HFF-Myc (cell line): Measurements from ENCODE around the gene LCT.
"Not testable (repeated sequence)": the region's sequence is repeated elsewhere in the genome, so short reads cannot be mapped to it uniquely, and the experiment has no call there.

Source experiments
- DNase-seq: peaks from one replicate; pipeline ENCODE4 v3.0.0-alpha.2; 2011; ENCODE audit warnings: low read depth; ENCODE audit errors: extremely low read depth
- H3K4me3 ChIP-seq: replicated peaks from 2 replicates; pipeline ENCODE4 v1.5.1; 2011; ENCODE audit warnings: low read depth, mild to moderate bottlenecking, control low read depth, low read length
- TF ChIP-seq, protein P1 (sequence below): IDR thresholded peaks from 2 replicates; pipeline ENCODE4 v1.5.1; 2012; ENCODE audit warnings: mild to moderate bottlenecking, low read depth, low read length, control low read depth; ENCODE audit errors: missing control alignments

LCT gene

DNA sequence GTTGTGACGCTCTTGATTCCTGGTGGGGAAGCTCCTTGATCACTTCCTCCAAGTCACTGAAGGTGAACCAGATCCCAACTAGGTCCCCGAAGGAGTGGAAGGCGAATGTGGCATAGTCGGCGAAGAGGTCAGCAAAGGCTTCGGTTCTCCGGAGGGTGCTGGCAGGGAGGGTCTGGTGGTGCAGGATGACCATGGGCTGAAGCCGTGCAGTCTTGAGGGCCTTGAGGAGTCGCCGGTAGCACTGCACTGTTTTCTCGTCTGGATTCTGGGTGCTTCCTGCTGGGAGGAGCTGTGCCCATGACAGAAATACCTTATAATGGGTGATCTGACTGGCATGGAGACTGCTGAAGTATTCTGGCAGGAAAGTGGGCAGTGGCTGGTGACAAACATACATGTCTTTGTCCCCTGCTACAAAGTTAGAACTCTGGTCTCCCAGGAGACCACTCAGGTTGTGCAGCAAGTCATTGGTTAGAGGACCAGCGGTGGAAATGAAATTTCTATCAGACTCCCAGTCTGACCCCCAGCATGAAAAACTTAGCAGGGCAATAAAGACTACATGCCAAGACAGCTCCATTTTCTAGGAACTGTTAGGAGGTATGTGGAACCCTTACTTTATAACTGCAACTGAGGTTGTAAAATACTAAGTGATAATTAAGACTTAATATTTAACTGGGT, at the start of gene LCT:
Gene LCT, minus strand, starts transcription at position 589 of the 675 bp plus-strand sequence. Its CDS starts 15 bp downstream, at position 574.
- no peak for DNase-seq
- H3K4me3 ChIP-seq: no peak within 1 kb of the TSS
- TF ChIP-seq, protein P1, sequence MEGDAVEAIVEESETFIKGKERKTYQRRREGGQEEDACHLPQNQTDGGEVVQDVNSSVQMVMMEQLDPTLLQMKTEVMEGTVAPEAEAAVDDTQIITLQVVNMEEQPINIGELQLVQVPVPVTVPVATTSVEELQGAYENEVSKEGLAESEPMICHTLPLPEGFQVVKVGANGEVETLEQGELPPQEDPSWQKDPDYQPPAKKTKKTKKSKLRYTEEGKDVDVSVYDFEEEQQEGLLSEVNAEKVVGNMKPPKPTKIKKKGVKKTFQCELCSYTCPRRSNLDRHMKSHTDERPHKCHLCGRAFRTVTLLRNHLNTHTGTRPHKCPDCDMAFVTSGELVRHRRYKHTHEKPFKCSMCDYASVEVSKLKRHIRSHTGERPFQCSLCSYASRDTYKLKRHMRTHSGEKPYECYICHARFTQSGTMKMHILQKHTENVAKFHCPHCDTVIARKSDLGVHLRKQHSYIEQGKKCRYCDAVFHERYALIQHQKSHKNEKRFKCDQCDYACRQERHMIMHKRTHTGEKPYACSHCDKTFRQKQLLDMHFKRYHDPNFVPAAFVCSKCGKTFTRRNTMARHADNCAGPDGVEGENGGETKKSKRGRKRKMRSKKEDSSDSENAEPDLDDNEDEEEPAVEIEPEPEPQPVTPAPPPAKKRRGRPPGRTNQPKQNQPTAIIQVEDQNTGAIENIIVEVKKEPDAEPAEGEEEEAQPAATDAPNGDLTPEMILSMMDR: no peak

DNA sequence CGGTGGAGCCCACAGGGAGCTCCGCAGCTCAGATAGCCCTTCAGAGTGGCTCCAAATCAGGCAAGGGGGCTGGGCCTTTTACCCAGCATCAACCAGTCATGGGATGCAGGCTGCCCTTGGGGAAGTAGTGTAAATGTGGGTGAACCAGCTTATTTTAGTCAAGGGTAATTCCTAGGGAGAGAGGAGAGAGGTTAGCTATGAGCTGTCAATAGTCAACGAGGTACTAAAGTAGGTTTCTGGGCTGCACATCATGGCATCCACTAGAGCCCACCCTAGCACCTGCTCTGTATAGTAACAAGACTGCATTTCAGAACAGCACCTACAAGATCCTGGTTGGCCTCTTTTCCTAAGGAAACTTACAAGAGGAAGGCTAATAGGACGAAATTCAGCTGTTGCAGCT, 48.7 kb upstream of the LCT start:
- TF ChIP-seq, protein P1: no peak
- DNase-seq: no peak
- no peak overlapping the region for H3K4me3 ChIP-seq

DNA sequence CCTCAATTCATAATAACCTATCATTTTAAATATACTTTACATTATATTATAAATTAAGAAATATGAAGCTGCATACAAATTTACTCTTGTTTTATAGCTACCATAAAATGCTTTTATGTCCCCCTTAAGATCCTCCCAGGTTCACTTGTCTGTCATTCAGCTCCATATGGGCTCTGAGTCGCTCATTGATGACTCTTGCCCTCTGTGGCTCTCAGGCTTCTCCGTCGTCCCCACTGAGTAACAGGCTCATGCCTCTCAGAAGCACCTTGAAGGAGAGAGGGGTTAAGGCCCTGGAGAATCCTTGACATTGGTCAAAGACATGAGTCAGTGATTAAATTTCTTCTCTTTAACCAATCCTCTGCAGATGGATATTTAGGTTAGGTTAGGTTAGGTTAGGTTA, 45.4 kb upstream of the LCT start:
- no peak overlapping the region for H3K4me3 ChIP-seq
- TF ChIP-seq, protein P1: no peak
- DNase-seq: no peak

DNA sequence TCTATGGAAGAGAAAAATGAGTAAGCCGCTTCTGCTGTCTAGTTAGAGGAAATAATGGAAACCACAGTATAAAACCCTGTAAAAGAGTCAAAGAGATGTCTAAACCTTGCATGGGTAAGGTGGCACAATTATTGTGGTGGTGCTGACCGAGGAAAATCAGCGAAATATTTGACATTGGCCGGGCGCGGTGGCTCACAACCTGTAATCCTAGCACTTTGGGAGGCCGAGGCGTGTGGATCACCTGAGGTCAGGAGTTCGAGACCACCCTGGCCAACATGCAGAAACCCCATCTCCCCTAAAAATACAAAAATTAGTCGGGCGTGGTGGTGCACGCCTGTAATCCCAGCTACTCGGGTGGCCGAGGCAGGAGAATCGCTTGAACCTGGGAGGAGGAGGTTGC, 39.8 kb upstream of the LCT start:
- H3K4me3 ChIP-seq: peak overlapping the region; percentile 82
- not testable (repeated sequence) for DNase-seq

DNA sequence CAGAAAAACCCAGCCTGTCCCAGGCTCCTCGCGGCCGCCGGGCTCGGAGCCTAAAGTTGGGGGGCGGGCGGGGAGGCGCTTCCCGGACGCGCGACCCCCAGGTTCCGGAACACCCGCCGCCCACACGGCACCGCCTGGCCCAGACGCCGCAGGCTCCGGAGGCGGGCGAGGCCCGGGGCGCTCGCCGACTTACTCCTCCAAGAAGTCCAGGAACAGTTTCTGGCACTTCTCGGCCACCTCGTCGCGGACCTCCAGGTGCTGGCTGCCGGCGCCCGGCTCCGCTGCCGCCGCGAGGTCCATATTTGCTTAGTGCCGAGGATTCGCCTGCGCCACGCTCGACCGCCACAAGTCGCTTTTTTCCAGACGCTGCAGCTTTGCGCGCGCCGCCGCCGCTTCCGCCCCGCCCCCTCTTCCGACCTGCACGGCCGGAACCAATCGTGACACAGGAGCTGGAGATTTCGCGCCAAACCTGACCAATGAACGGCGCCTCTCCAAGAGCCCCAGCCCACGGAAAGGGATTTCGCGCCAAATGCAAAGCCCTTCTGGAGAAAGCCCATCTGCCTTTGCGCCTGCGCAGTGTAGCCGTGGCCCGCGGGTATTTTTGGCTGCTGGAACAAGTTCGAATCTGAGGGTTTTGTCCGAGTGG, 39.2 kb upstream of the LCT start, which contains the start of gene MCM6:
Gene MCM6, minus strand, starts transcription at position 378 of the 646 bp plus-strand sequence. Its CDS starts 78 bp downstream, at position 300.
- peak within 1 kb of the TSS; percentile 82 for H3K4me3 ChIP-seq
- peak; percentile 98 for DNase-seq
- TF ChIP-seq, protein P1: no peak

DNA sequence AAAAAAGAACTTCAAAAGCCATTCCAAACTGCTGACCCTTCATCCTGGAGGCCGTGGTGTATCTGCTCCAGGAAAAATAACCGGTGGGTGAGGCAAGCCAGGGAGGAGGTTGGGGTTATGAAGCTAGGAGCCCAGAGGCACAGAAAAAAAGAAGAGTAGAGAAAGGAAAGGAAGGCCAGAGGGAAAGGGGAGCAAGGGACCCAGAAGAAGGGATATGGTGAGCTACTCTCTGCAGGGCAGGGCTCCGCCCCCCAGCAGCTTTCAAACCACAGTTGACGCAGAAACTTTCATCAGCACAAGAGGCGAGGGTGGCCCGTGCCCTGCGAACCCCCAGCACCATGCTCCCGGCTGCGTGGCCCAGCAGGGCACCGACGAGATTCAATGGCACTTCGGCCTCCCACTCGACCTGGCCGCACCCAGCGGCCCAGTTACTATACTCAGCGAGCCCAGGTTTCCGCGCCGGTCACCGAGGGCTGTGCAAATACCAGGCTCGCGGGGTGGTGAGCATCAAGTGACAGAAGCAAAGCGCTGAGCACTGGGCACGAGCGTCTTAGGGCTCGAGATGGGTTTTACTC, 38.6 kb upstream of the LCT start:
- DNase-seq: no peak
- TF ChIP-seq, protein P1: no peak
- H3K4me3 ChIP-seq: peak overlapping the region; percentile 82

DNA sequence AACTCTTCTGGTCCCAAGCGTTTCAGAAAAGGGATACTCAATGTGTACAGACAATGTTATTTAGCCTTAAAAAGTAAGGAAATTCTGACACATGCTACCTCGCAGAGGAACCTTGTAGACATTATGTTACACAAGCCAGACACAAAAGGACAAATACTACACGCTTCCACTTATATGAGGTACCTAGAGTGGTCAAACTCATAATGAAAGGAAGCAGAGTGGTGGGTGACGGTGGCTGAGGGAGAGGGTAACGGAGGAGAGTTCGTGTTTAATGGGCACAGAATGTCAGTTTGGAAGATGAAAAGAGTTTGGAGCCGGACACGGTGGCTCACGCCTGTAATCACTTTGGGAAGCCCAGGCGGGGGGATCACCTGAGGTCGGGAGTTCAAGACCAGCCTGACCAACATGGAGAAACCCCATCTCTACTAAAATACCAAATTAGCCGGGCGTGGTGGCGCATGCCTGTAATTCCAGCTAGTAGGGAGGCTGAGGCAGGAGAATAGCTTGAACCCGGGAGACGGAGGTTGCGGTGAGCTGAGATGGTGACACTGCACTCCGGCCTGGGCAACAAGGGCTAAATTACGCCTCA, 37.9 kb upstream of the LCT start:
- no peak for DNase-seq
- TF ChIP-seq, protein P1: no peak
- peak overlapping the region; percentile 82 for H3K4me3 ChIP-seq
